Umbilical cord (tissue), 2 donors: ENCODE results near the gene TLE1. TPM values are rescaled to one million over a fixed set of nuclear protein-coding genes. Genes with fewer than 3 reads are reported as not detected.
"Not testable (repeated sequence)": the region's sequence is repeated elsewhere in the genome, so short reads cannot be mapped to it uniquely, and the experiment has no call there.

Experiments used
- DNase-seq: peaks from one replicate; pipeline ENCODE4 v3.0.0-alpha.2; 2015; ENCODE audit warnings: low spot score
- total RNA-seq: library from RNA; depleted of rRNA; stranded (reverse); fragments of >200 nt; gene quantifications from one replicate; pipeline ENCODE4 v1.2.3, GENCODE V29; 2014; ENCODE audit warnings: low replicate concordance; ENCODE audit not compliant: insufficient read depth

TLE1 gene
- 44.8 TPM for total RNA-seq

DNA sequence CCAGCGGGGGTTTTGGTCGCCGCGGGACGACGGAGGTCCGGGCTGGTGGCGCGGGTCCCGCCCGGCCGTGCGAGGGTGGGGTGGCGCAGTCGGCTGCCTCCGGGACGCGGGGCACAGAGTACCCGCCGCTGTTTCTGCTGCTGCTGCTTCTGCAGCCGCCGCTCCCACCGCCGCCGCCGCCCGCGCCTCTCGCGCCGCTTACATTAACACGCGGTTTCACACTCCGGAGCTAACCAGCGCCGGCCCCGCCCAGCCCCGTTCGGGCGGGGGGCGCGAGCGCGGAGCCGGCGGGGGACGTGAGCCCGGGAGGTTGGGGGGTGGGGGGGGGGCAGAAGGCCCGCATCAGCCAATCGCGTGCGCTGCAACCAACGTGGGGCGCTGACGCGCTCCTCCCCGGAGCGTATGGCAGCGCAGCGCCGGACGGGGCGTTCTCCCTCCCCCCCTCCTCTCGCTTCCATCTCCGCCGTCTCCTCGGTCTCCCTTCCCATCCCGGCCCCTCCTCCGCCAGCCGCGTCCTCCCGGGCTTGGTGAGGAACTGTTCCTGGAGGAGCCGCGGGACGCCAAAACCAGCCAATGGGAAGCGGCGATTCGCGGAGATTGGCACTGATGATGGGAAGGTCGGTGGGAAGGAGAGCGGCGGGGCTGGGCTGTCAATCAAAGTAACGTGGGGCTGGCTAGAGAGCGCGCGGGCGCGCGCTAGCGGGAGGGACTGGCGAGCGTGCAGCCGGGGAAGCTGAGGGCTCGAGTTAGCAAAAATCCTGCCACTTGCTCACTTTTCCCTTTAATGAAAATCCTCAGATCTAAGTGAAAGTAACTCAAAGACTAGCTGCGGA, at the start of gene TLE1:
TLE1 (minus strand) TSS at position 205 of the 833 bp plus-strand sequence. CDS start 1,307 bp downstream, outside the sequence.
- peak; percentile 100 for DNase-seq

DNA sequence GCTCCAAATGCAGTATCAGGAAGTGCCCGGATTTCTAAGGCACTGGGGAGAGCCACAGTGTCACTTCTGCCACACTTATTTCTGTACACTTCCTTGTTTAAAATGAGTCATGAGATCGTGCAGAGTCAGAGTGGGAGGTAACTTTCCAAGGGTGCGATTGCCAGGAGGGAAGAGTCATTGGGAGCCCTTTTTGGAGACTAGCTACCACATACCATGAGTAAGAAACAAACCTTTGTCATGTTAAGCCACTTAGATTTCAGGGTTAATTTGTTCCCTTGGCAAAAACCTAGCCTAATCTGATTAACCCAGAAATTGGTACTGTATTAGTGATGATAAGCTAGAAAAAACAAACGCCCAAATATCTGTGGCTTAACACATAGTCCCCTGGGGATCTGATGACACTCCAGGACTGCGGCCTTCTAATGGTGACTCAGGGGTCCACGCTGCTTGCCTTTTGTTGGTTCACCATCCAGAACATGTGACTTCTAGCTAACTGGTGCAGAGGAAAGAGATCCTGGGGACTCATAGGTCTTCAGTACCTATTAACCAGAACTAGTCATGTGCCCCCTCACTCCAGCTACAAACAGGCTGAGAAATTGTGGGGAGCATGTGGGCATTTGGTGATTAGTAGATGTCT, 48.6 kb upstream of the TLE1 start:
- DNase-seq: no peak

DNA sequence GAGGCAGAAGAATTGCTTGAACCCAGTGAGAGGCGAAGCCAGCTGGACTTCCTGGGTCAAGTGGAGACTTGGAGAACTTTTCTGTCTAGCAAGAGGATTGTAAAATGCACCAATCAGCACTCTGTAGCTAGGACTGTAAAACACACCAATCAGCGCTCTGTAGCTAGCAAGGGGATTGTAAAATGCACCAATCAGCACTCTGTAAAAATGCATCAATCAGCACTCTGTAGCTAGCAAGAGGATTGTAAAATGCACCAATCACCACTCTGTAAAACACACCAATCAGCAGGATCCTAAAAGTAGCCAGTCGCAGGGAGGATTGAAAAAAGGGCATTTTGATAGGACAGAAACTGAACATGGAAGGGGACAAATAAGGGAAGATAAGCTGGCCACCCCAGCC, 41.2 kb upstream of the TLE1 start:
- not testable (repeated sequence) for DNase-seq

DNA sequence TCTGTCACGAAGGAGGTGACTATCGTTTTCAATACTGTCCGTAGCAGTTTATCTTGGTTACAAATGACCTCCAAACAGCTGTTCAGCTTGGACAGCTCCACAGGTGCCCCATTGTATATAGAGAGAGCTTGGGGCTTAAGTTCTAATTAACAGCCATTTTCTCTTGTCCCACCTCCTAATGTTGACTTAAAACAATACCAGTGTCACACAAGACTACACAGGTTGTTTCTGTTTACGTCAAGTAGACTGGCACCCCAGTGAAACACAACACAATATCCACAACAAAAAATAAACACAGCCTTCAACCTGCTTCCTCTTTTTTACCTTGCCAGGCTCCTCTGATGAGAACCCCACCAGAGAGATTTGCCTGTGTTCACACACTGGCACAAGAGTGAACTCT, 39.8 kb upstream of the TLE1 start:
- DNase-seq: no peak

DNA sequence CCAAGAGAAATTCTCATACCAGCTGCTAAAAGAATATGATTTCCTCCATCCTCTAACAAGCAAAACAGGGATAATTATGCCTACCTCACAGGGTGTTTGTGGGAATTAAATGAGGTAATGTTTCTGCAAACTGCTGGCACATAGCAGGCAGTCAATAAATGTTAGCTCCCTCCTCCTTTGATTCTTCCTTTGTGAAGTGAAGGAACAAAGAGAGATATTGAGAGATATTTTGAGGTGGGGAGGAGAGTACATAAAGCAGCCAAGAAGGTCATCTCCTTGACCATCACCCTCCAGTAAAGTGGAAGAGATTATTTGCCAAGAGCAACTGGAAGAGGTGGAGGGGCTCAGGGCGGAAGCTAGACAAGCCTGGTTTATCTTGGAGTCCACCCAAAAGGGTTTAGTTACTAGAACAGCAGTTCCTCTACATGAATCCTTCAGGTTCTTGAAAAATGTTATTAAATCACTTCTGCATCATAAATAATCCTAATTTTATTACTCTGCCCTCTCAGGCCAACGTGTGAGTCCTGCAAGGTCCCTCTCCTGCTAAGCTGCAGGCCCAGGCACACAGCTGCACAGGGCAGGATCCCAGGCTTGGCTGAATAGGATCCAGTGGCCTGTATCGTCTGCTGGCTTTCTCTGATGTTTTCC, 35.0 kb upstream of the TLE1 start:
- DNase-seq: peak; percentile 89

DNA sequence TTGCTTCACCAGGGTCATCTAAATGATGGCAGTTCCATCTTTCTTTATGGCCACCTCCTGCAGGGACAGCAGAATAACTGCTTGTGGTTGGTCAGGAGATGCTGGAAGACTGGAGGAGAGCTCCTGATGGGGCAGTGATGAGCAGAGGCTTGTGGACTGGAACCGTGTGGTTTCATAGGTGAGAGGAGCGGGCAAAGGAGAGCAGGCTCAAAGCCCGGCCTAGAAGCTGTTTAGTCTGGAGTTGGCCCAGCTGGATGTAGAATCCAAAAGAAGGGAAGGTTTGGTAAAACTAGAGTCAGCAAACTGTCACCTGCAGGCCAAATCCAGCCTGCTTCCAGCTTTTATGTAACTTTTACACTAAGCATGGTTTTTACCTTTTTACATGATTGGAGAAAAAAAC, 32.9 kb upstream of the TLE1 start:
- DNase-seq: no peak

DNA sequence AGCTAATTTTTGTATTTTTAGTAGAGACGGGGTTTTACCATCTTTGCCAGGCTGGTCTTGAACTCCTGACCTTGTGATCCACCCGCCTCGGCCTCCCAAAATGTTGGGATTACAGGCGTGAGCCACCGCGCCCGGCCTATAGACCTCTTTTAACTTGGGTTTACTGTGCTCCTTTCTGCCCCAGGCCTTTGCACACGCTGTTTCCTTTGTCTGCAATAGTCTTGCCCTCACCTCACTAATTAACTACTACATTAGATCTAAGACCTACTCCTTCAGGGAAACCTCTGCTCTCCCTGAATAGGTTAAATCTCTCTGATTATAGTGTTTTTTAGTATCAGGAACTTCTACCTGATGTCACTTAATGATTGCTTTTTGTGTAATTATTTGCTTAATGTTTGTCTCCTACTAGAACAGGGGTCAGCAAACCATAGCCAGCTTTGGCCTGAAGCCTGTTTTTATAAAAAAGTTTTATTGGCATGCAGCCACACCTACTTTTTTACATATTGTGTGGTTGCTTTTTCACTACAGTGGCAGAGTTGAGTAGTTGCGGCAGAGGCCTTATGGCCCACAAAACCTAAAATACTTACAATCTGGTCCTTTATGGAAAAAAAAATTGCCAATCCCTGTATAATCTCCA, 31.2 kb upstream of the TLE1 start:
- DNase-seq: no peak

DNA sequence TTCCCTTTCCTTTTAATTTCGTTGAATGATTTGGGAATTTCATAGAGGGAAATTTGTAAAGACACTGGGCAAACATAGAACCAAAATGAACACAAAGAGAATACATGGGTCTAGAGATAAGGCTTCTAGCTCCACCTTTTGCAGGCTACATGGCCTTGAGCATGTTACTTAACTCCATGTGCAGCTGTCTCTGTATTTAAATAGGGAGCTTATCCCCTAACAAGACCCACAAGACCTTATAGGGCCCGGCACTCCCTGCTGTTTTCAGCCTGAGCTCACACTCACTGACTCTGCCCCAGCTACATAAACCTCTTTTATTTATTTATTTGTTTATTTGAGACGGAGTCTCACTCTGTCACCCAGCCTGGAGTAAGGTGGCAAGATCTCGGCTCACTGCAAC, 30.6 kb upstream of the TLE1 start:
- DNase-seq: no peak

DNA sequence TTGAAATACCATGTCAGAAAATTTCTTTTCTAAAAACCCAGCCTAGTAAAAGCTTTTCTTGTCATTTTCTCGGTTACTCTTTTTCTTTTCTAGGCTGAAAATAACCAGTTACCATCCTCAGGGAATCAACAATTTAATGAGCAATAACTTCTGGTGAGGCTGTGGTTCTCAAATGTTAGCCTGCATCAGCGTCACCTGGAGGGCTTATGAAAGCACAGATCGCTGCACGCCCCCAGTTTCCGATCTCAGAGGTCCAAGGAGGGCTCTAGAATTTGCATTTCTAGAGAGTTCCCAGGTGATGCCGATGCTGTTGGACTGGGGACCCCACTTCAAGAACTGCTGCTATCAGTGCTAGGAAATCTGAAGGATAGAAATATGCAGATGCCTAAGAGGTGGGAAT, 28.9 kb upstream of the TLE1 start:
- DNase-seq: peak; percentile 33

DNA sequence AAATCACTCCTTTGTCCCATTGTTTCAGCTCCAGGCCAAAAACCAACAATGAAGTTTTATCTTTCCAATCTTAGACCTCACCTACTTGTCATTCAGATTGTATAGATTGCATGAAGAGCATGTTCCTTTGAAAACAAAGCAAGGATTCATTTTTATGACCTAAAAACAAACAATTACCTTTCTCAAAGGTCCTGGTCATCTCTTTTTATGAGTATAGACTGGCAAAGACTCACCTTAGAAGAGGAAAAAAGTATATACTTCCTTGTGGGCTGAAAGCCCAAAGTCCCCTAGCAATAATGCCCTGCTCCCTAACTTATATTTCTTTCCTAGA, 28.4 kb upstream of the TLE1 start:
- no peak for DNase-seq

DNA sequence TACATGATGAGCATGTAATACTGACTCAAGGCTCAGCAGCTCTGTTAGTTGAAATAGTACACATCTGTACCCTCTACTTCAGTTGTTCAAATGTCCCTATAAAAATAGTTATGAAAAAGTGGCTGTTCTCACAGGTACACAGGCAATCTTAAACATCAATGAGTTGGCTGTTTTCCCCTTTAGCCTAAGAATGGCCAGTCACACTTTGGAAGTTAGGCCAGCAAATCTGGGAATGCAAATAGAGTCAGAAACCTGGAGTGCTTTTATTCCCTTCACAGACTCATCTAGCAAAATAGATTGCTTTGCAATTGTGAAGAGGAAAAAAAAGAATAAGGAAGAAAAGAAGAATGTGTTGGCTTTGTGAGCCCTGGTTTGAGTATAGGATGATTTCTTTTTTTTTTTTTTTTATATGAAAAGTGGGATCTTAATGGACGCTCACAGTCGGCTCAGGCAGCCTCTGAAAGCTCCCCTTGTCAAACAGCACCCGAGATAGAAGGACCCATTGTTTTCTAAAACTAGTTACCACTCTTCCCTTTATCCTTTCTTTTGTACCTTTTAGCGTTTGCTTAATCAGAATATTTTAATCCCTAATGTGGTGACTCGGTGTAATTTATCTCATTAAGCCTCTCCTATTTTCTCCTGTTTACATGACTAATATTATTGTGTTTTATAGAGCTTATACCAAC, 27.9 kb upstream of the TLE1 start:
- DNase-seq: no peak

DNA sequence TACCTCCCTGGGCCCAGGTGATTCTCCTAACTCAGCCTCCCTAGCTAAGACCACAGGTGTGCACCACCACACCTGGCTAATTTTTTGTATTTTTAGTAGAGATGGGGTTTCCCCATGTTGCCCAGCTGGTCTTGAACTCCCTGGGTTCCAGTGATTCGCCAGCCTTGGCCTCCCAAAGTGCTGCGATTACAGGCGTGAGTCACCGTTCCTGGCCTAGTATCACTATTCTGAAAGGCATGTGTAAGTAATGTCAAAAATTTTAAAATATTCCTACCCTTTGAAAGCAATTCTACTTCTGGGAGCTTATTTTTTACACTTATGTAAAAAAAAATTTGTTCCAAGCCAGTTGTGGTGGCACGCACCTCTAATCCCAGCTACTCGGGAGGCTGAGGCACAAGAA, 27.1 kb upstream of the TLE1 start:
- DNase-seq: no peak

DNA sequence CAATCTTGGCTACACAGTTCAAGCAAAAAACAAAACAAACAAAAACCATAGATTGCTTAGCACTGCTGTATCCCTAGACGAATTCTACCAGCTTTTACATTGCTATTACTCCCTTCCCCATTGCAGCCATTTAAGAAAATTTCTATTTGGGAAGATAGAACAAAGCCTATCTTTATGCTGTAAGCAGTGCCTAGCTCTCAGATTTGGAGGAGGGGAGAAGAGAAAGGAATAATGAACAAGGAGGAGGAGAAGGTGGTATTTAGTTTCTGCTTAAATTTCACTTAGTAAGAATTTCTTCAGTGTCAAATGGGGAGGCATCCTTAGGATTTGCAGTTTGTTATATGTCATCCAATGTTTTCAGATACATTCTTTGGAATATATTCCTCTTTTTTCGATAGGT, 16.2 kb upstream of the TLE1 start:
- DNase-seq: no peak

DNA sequence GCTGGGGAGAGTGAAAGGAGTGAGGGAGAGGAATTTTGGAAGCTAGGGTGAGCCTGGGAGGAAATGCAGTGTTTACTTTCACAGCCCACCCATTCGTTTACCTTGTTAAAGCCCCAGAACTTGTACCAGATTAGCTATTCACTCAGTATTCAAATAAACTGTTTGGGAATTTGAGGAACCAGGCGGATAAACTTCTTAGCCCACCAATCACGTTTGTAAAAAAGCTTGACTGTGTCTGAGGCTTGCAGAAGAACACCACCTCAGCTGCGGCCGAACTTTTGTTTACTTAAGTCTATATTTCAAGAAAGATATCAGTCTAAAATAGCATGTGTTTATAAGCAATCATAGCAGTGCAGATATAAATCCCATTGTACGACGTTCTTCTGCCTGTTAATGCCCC, 5.2 kb upstream of the TLE1 start:
- no peak for DNase-seq

DNA sequence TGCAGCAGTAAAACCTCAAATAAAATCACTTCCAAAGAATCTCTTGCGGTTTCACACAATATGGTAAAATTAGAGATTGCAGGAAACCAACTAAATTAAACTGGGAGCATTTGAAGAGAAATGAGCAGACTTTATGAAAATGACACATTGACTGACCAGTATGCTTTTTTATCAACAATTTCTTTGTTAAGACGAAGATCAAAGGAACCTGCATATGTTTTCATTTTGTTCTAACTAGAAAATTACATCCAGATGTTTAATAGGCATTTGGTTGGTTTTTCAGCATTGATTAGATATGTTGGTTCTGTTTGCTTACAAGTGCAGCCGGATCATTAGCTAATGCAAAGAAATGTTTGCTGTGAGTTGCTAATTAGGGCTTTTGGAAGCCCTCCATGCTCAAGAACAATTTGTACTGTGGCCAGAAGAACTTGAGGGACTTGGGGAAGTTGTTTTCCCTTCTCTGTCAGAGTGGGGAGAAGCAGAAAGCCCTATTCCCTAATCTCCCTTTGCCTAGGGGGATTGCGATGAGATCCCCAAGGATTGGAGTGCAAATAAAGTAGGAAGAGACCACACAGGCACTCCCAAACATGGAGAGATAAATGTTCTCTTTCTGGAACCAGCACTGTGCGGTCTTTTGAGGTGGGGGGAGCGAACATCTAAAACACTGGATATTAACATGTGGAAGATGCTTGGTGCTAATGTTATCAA, 4.5 kb upstream of the TLE1 start:
- DNase-seq: no peak

DNA sequence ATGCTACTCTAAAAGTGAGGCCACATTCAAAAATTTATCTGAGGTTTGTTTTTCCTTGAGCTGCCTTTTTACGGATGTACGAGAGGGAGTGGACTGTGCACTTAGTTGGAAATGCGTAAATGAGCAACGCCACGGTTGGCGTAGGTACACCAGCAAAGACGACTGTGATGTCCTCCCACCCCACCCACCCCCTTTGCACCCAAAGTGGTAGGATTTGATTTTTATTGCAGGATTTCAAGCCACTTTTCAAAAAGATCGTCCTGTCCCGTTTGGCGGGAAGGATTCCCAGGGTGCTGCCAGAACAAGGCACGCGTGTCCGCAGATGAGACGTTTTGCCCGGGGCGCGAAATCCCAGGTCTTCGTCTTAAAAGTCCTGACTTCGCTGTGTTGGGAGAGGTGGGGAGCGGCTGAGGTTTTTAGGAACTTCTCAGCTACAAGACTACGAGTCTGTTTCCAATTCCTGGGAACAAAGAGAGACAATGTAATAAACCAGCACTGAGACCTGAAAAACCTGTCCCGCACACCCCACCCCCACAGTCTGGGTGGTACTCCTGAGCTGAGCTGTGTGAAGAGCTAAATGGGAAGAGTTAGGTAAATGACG, 1.0 kb upstream of the TLE1 start:
- DNase-seq: peak; percentile 72

DNA sequence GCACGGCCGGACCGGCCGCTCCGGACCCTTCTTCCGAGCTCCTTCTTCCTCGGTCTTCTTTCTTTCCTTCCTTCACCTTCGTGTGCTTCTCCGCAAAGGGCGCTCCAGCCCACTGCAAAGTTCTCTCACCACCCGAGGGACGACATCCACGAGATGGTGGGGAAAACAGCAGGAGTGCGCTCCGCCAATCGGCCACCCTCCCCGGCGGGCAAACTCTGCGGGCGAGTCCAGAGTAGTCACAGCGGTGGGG, 329 bp downstream of the TLE1 start:
- not testable (repeated sequence) for DNase-seq

DNA sequence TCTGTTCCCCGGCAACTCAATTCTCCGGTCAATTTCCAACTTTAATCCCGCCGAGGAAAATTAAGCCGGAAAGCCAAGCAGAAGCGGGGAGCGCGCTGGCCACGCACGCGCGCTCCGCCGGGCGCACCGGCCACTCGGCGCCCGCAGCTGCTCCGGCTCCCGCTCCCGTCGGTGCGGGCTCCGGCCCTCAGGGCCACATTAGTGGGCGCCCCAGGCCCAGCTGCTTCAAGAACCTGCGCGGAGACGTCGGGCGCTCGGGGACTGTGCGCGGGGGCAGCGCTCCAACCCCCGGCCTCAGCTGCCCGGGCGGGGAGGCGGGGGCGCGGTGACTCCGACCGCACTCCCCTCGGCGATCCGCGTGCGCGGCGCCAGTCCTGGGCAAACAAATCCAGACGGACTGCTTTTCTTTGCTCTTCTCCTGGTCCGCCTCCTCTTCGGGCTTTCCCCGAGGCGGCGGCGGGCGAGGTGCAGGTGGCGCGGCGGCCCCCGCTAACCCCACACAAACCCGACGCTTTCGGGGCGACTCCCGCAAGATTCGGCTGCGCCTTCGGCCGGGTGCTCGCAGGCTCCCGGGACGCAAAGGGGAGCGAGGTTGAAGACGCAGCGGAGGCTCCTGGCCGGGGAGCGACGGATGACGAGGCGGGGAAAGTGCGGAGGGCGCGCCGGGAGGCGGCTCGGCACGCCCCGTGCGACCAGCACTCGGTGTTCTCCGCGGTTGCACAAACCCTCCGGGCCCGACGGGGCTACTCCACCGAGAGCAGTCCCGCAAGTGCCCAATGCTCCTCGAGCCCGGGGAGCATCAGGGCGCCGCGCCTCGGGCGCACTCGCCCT, 870 bp downstream of the TLE1 start:
- DNase-seq: peak; percentile 49

DNA sequence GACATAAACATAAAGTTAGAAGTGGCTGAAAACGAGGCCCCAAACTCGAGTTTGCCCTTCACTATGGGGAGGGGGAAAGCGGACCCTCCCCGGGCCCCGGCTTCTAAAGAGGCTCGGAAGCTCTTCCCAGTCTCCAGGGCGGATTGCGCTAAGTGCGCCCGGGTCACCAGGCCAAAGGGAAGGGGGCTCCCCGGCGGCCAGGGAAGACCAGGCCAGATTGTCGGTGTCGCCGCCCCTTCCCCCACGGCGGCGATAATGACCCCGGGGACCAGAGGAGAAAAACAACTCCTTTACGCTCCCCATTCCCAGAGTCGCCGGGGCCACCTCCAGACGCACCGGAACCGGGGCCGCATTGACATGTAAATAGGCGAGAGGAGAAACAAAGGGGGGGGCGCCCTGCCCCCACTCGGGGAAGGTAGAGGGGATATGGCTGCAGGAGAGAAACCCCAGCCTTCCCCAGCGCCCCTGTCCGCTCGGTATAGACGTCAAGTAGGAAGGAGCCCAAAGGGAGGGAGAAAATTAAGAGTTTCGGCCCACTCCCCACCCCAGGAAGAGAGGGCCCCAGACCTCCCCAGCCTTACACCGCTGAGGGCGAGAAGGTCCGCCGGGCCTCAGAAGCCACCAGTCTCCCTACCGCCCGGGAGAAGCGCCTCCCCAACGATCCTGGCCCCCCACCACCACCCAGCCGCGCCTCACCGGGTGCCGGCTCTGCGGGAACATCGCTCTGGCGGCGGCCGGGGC, 1.7 kb downstream of the TLE1 start:
- DNase-seq: peak; percentile 44
